Stomach (tissue), 9 donors: ENCODE results near the gene DNLZ. TPM values are rescaled to one million over a fixed set of nuclear protein-coding genes. Genes with fewer than 3 reads are reported as not detected.

Experiments
- DNase-seq, 2 donors: peaks; one replicate each; pipeline versions ENCODE4 v3.0.0 to v3.0.0-alpha.2; 2013 to 2019
- H3K27ac ChIP-seq, 5 donors: fragments of 200-600 bp in 4 of 5; sonication (generic) in 4 of 5; one replicate each; pipeline ENCODE4 v1.5.1; 2013 to 2019; ENCODE audit warnings: mild to moderate bottlenecking in 1 of 5, moderate library complexity in 1 of 5
- H3K27me3 ChIP-seq, 3 donors: fragments of 200-600 bp; sonication (generic); one replicate each; pipeline ENCODE4 v1.5.1; 2017 to 2019; ENCODE audit warnings: mixed run types in 1 of 3
- H3K36me3 ChIP-seq, 4 donors: fragments of 200-600 bp; sonication (generic); 1 replicate in 3 of 4; 2 replicates in 1 of 4; pipeline ENCODE4 v1.5.1; 2016 to 2019
- H3K4me1 ChIP-seq, 4 donors: fragments of 200-600 bp; sonication (generic); one replicate each; pipeline ENCODE4 v1.5.1; 2016 to 2019
- H3K4me3 ChIP-seq, 4 donors: fragments of 200-600 bp; sonication (generic) in 3 of 4; one replicate each; pipeline ENCODE4 v1.5.1; 2016 to 2019; ENCODE audit warnings: mild to moderate bottlenecking in 1 of 4
- H3K9me3 ChIP-seq, 4 donors: fragments of 200-600 bp; sonication (generic); one replicate each; pipeline ENCODE4 v1.5.1; 2016 to 2019
- EP300 ChIP-seq: sonication (generic); formaldehyde crosslinking; IDR thresholded peaks from one replicate; pipeline ENCODE4 v1.6.1; 2017; ENCODE audit warnings: antibody characterized with exemption
- POLR2A ChIP-seq, 4 donors: fragments of 450-650 bp; IDR thresholded peaks; one replicate each; pipeline ENCODE4 v1.6.1; 2016; ENCODE audit warnings: antibody characterized with exemption in 4 of 4, control low read depth in 2 of 4, mild to moderate bottlenecking in 1 of 4, moderate library complexity in 1 of 4
- POLR2AphosphoS5 ChIP-seq, 3 donors: sonication (generic); formaldehyde crosslinking; IDR thresholded peaks; one replicate each; pipeline ENCODE4 v1.6.1; 2016; ENCODE audit warnings: antibody characterized with exemption in 3 of 3
- WGBS, 5 donors: extraction: QIAGEN DNeasy Blood & Tissue Kit in 3 of 5; methylation state at CpG; one replicate each; pipeline versions ENCODE4 v1.1.5 to v1.1.7; 2013 to 2018; 5-methylcytosine and 5-hydroxymethylcytosine counted together
- intact Hi-C: fragments of 100-400 bp; cut with DNase I; formaldehyde crosslinking; loops from one replicate; pipeline ENCODE4 v1.15.1; 2023; ENCODE audit warnings: low total_unique reads
- polyA plus RNA-seq, 3 donors: library from polyadenylated mRNA; stranded (reverse); fragments of 200-250 nt; gene quantifications; one replicate each; pipeline ENCODE4 v1.2.3, GENCODE V29; 2013
- total RNA-seq, 5 donors: library from RNA; depleted of rRNA; stranded (reverse); fragments of >200 nt; gene quantifications; one replicate each; pipeline versions ENCODE4 v1.1.0 to v1.2.3, GENCODE V29; 2014 to 2016
- TF ChIP-seq, protein P1 (sequence below), 7 experiments: fragments of 450-650 bp in 4 of 7; fragments of 200-600 bp in 3 of 7; sonication (generic) in 3 of 7; IDR thresholded peaks; one replicate each; pipeline ENCODE4 v1.5.1; 2016 to 2019; ENCODE audit warnings: antibody characterized with exemption in 7 of 7, control low read depth in 2 of 7, mild to moderate bottlenecking in 1 of 7
- donor health status: healthy with polysubstance abuse.
- donor health status: Bipolar disorder and iron deficiency.
- donor health status: healthy.

DNLZ gene
- total and polyA plus RNA-seq, 8 donors = 1.3 to 16.8 (median 10.1) TPM; not detected in 1

GRCh38 chr9:136333045-136333444 is 30.5 kb downstream of the DNLZ start:
- peaks cover 0 to 6% (median 0%) of the 10 kb centered on the region in 3 donors for H3K27me3 ChIP-seq
- no peak for DNase-seq
- no peak overlapping the region for H3K4me3 ChIP-seq
- no peak overlapping the region for H3K27ac ChIP-seq
- WGBS, 5 donors = 77 to 93% (median 90%) methylated on average over 8 to 12 of the region's 12 CpGs
- intact Hi-C loops = loop anchor here (10.0 kb wide), 1 partner anchor 72 kb away; the partner anchor contains the start of gene SNAPC4
- TF ChIP-seq, protein P1, sequence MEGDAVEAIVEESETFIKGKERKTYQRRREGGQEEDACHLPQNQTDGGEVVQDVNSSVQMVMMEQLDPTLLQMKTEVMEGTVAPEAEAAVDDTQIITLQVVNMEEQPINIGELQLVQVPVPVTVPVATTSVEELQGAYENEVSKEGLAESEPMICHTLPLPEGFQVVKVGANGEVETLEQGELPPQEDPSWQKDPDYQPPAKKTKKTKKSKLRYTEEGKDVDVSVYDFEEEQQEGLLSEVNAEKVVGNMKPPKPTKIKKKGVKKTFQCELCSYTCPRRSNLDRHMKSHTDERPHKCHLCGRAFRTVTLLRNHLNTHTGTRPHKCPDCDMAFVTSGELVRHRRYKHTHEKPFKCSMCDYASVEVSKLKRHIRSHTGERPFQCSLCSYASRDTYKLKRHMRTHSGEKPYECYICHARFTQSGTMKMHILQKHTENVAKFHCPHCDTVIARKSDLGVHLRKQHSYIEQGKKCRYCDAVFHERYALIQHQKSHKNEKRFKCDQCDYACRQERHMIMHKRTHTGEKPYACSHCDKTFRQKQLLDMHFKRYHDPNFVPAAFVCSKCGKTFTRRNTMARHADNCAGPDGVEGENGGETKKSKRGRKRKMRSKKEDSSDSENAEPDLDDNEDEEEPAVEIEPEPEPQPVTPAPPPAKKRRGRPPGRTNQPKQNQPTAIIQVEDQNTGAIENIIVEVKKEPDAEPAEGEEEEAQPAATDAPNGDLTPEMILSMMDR (IDR thresholded peaks at IDR 0.05) = no peak
- TF ChIP-seq POLR2AphosphoS5 (IDR thresholded peaks at IDR 0.05) (no peak), EP300 (no peak), POLR2A (IDR thresholded peaks at IDR 0.05) (no peak)
- H3K36me3 ChIP-seq = peaks cover 0 to 39% (median 23%) of the 10 kb centered on the region in 4 donors
- H3K9me3 ChIP-seq = no peaks in the 10 kb centered on the region
- peaks cover 15 to 22% (median 17%) of the 10 kb centered on the region in 4 donors for H3K4me1 ChIP-seq

DNA sequence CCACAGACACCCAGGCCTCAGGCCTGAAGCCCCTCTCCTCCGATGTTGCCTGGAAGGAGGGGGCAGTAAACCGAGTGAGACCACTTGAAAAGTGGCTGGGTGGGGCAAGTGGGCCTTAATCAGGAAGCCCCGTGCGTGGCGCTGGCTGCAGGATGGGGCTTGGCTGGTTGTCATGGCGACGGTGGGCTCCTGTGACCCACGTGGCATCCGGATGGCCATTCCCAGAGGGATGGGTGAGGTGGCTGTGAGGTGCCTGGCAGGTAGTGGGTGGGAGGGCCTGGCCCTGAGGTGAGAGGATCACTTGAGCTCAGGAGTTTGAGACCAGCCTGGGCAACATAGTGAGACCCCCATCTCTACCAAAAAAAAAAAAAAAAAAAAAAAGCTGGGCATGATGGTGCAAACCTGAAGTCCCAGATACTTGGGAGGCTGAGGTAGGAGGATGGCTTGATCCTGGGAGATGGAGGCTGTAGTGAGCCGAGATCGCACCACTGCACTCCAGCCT is 31.0 kb downstream of the DNLZ start:
- no peak overlapping the region for H3K27ac ChIP-seq
- no peak for DNase-seq
- intact Hi-C loops = loop anchor here (10.0 kb wide), 1 partner anchor 72 kb away; the partner anchor contains the start of gene SNAPC4

DNA sequence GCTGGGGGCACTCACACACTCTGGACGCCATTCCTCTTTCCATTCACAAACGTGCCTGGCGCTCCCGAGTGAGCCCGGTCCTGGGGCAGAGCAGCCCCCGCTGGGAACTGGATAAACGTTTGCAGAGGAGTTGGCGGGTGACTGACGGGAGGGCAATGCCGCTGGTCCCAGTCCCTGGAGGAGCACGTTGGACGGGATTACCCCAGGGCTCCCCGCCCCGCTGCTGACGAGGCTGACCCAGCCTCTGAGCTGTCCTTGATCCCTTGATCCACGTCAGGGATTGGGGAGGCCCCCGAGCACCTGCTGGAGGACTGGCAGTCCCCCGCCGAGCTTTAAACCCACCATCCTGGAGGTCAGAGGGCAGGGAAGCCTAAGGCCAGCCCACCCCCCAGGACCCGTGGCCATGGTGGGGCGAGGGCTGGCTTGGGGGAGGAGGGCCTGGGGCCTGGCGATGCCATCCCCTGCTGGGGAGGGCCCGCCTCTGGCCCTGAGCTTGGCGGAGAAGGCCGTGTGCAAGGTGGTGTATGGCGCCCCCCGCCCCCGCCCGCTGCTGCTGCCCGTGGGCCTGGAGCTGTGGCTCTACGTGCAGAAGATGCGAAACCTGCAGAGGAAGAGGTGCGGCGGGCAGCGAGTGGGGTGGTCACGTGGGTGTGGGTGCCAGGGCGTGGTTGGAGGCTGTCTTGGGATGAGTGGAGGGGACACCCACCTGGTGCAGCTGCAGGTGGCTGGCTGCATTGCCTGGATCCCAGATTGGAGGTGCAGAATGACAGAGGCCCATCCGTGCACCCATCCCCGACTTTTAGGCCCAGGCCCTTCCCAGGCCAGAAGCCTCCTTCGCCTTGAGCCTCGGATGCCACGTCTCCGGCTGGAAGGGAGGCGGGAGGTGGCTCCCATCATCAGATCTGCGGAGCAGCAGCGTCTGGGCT is 31.7 kb downstream of the DNLZ start:
- DNase-seq = no peak
- H3K9me3 ChIP-seq = no peaks in the 10 kb centered on the region
- H3K36me3 ChIP-seq = peaks cover 0 to 26% (median 10%) of the 10 kb centered on the region in 4 donors
- no peak overlapping the region for H3K27ac ChIP-seq
- peaks cover 0 to 10% (median 0%) of the 10 kb centered on the region in 3 donors for H3K27me3 ChIP-seq
- no peak overlapping the region for H3K4me3 ChIP-seq
- TF ChIP-seq POLR2AphosphoS5 (IDR thresholded peaks at IDR 0.05) = no peak
- TF ChIP-seq, protein P1 (IDR thresholded peaks at IDR 0.05) = no peak
- no peak for TF ChIP-seq EP300
- no peak for TF ChIP-seq POLR2A (IDR thresholded peaks at IDR 0.05)
- WGBS, 5 donors = 78 to 89% (median 86%) methylated on average over 32 to 46 of the region's 46 CpGs
- H3K4me1 ChIP-seq = peaks cover 23 to 31% (median 24%) of the 10 kb centered on the region in 4 donors
- intact Hi-C loops = loop anchor here (10.0 kb wide), 1 partner anchor 73 kb away; the partner anchor contains the start of gene SNAPC4

More for the DNA sequence above, 31.0 kb downstream of the DNLZ start:
- Histone ChIP-seq H3K27me3 (peaks cover 0 to 10% (median 0%) of the 10 kb centered on the region in 3 donors), H3K36me3 (peaks cover 0 to 34% (median 18%) of the 10 kb centered on the region in 4 donors), H3K9me3 (no peaks in the 10 kb centered on the region), H3K4me1 (peaks cover 19 to 26% (median 20%) of the 10 kb centered on the region in 4 donors), H3K4me3 (no peak overlapping the region)
- TF ChIP-seq POLR2A (IDR thresholded peaks at IDR 0.05) = no peak
- WGBS, 5 donors = 78 to 90% (median 85%) methylated on average over 4 to 11 of the region's 11 CpGs

DNA sequence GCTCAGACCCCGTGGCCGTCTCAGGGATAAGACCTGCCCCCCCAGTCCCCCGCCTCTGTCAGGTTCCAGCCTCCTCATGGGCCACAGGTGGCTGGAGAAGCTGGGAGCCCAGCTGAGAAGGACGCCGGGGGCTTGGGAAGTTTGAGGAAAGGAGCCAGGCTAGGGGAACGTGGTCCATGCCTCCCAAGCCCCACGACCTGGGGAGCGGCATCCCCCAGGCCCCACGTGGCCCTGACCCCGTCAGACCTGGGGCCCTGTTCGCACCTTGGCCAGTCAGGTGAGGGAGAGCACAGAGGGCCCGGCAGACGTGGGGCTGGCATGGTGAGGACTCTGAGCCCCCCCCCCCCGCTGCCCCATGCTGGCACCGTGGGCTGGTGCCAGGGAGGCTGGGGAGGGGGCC is 32.5 kb downstream of the DNLZ start:
- peaks cover 28 to 38% (median 31%) of the 10 kb centered on the region in 4 donors for H3K4me1 ChIP-seq

More for the DNA sequence above, 32.5 kb downstream of the DNLZ start:
- Histone ChIP-seq H3K36me3 (peaks cover 0 to 19% (median 2%) of the 10 kb centered on the region in 4 donors), H3K9me3 (no peaks in the 10 kb centered on the region), H3K27ac (no peak overlapping the region), H3K4me3 (no peak overlapping the region), H3K27me3 (peaks cover 0 to 13% (median 0%) of the 10 kb centered on the region in 3 donors)
- no peak for DNase-seq
- TF ChIP-seq POLR2A (IDR thresholded peaks at IDR 0.05) = no peak
- TF ChIP-seq, protein P1 (IDR thresholded peaks at IDR 0.05) = no peak
- no peak for TF ChIP-seq POLR2AphosphoS5 (IDR thresholded peaks at IDR 0.05)
- no peak for TF ChIP-seq EP300
- intact Hi-C loops = loop anchor here (10.0 kb wide), 1 partner anchor 74 kb away; the partner anchor contains the start of gene SNAPC4
- WGBS, 5 donors = 83 to 94% (median 86%) methylated on average over 3 to 15 of the region's 15 CpGs
